ENCODE data around the gene NXPH2.
A peak's percentile ranks its signal among the peaks of the same experiment; 100 is the strongest.

The NXPH2 gene

DNA sequence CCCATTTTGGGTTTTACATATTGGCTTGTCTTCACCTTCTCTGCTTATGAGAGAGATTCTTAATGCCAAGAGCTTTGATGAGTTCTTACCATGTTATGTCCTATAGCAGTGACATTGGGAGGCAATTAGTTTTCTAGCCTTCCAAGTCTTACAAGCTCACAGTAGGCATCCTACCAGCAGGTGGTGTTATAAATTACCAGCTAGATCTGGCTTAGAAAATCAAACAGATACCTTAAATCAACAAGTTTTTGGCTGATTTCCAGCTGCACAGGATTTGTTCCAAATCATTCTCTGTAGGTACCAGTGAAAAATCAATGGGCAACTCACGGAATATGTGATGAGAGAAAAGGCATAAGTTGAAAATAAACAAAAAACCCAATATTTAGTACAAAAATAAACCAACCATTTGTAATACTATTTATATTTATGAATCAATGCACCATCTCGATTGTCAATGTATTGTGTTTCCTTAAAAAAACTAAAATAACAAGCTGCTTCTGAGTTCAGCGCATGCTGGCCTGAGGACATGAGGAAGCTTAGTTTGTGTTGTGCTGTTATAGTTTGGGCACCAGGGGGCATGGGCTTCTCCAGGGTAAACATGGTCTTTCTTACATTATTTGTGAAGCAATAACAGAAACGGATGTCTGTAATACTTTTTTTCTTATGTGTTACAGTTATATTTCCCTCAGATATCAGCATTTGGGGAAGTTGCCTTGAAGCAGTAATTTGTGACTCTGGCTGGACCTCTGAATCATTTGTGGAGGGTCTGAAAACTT lies 34.1 kb upstream of the NXPH2 start:
- TF ChIP-seq, protein P1, sequence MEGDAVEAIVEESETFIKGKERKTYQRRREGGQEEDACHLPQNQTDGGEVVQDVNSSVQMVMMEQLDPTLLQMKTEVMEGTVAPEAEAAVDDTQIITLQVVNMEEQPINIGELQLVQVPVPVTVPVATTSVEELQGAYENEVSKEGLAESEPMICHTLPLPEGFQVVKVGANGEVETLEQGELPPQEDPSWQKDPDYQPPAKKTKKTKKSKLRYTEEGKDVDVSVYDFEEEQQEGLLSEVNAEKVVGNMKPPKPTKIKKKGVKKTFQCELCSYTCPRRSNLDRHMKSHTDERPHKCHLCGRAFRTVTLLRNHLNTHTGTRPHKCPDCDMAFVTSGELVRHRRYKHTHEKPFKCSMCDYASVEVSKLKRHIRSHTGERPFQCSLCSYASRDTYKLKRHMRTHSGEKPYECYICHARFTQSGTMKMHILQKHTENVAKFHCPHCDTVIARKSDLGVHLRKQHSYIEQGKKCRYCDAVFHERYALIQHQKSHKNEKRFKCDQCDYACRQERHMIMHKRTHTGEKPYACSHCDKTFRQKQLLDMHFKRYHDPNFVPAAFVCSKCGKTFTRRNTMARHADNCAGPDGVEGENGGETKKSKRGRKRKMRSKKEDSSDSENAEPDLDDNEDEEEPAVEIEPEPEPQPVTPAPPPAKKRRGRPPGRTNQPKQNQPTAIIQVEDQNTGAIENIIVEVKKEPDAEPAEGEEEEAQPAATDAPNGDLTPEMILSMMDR (IDR thresholded peaks at IDR 0.05; ENCODE audit: low read depth, low read length, missing control alignments) = peak; percentile 25
- no peak overlapping the region for H3K4me3 ChIP-seq (replicated peaks; ENCODE audit: low read depth, low read length)
- DNase-seq (ENCODE audit: extremely low read depth, low read depth) = no peak

DNA sequence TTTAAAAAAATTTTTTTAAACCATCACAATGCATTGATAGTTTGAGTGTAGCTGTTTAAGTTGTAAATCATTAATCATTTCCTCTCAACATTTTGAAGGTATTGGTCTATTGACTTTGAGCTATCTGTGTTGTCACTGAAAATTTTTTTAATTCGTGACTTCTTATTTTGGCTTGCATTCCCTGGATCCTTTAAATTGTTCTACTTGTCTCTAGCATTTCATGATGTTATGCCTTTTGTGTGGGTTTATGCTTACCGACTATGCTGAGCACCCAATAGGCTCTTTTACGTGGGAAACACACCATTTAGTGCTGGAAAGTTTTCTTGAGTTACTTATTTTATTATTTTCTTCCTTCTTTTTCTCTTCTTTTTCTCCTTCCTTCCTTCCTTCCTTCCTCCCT lies 31.2 kb upstream of the NXPH2 start:
- TF ChIP-seq, protein P1 (IDR thresholded peaks at IDR 0.05; ENCODE audit: low read depth, low read length, missing control alignments) = no peak
- no peak for DNase-seq (ENCODE audit: extremely low read depth, low read depth)
- H3K4me3 ChIP-seq (replicated peaks; ENCODE audit: low read depth, low read length) = no peak overlapping the region

DNA sequence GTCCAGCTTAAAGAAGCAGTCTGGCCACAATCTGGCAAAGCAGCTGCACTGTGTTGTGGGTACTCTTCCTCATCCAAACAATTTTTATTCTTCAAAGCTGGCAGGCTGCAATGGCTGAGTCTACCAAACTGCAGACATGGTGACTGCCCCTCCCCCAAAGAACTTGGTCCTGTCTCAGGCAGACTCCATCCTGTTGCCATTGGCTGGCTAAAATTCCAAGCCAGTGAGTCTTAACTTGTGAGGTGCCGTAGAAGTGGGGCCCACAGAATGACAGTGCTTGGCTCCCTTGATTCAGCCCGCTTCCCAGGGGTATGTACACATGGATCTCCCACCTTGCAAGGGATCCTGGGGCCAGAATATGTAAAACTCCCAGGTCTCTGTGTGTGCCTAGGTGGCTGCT lies 14.5 kb upstream of the NXPH2 start:
- TF ChIP-seq, protein P1 (IDR thresholded peaks at IDR 0.05; ENCODE audit: low read depth, low read length, missing control alignments) = no peak
- no peak for DNase-seq (ENCODE audit: extremely low read depth, low read depth)

DNA sequence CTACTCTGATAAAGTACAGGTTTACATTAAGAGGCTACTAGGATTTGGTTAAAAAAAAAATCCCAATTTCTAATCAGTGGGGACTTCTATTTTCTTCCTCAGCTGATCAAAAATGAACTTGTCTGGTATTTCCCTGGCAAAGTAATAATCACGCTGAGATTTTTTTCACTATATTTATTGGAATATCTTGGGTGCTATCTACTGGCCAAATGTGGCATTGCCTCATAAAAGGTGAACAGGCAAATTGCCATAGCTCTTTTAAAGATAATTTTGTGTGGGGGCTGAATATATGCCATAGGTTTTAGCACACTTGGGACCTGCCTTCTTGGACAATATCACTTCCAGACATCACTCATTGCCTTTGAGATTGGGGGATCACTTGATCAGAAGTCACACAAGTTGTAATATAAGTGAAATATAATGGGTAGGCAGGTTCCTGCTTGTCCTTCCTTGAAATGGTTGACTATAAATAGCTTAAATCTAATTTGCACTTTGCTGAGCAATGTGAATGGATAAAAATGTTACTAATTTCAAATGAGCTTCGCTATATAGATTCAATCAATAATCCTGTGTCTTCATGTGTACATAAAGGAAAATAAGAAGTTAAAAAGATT lies 7.0 kb upstream of the NXPH2 start:
- TF ChIP-seq, protein P1 (IDR thresholded peaks at IDR 0.05; ENCODE audit: low read depth, low read length, missing control alignments) = peak; percentile 56
- no peak overlapping the region for H3K4me3 ChIP-seq (replicated peaks; ENCODE audit: low read depth, low read length)
- peak; percentile 3 for DNase-seq (ENCODE audit: extremely low read depth, low read depth)

More for the DNA sequence above, 14.5 kb upstream of the NXPH2 start:
- no peak overlapping the region for H3K4me3 ChIP-seq (replicated peaks; ENCODE audit: low read depth, low read length)

DNA sequence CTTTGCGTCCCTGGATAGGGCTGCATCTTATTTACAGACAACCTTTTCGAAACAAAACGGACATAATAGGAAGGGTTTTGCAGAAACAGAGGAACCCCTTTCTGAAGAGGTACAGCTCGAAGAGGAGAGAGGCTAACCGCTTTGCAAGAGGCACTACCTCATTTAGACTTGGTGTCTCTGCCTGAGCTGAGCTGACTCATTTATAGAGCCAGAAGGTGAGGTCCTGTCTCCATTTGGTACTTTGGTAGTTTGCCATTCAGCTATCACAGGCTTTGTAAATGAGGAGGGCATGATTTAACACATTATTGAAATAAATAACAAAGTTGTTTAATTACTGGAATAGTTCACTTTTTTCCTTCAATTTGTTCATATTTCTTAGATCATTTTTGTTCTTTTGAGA lies 2.2 kb upstream of the NXPH2 start:
- TF ChIP-seq, protein P1 (IDR thresholded peaks at IDR 0.05; ENCODE audit: low read depth, low read length, missing control alignments) = no peak
- H3K4me3 ChIP-seq (replicated peaks; ENCODE audit: low read depth, low read length) = no peak overlapping the region

DNA sequence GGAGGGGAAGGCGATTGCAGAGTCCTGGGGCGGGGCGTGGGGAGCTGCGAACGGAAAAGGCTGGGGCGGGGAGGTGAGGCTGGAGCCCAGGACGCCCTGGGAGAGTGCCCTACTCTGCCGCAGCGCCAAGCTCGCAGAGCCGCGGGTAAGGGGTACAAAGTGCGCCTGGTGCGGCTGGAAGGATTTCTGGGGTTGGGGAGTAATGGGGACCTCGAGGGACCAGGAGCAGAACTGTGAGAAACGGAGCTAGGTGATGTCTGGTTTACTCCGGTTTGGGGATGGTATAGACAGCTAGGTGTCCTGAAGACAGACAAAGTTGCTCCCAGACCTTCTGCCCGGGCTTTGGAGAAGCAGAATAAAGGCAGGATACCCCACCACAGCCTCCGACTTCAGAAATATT lies 718 bp upstream of the NXPH2 start:
- TF ChIP-seq, protein P1 (IDR thresholded peaks at IDR 0.05; ENCODE audit: low read depth, low read length, missing control alignments) = no peak
- H3K4me3 ChIP-seq (replicated peaks; ENCODE audit: low read depth, low read length) = no peak overlapping the region
- DNase-seq (ENCODE audit: extremely low read depth, low read depth) = no peak

More for the DNA sequence above, 2.2 kb upstream of the NXPH2 start:
- no peak for DNase-seq (ENCODE audit: extremely low read depth, low read depth)
